ENCODE measurements around the gene ADGRF3. TPM values are rescaled to one million over a fixed set of nuclear protein-coding genes. Genes with fewer than 3 reads are reported as not detected.

ADGRF3 gene
- total RNA-seq, 1 experiment from 2014 or later = not detected

DNA sequence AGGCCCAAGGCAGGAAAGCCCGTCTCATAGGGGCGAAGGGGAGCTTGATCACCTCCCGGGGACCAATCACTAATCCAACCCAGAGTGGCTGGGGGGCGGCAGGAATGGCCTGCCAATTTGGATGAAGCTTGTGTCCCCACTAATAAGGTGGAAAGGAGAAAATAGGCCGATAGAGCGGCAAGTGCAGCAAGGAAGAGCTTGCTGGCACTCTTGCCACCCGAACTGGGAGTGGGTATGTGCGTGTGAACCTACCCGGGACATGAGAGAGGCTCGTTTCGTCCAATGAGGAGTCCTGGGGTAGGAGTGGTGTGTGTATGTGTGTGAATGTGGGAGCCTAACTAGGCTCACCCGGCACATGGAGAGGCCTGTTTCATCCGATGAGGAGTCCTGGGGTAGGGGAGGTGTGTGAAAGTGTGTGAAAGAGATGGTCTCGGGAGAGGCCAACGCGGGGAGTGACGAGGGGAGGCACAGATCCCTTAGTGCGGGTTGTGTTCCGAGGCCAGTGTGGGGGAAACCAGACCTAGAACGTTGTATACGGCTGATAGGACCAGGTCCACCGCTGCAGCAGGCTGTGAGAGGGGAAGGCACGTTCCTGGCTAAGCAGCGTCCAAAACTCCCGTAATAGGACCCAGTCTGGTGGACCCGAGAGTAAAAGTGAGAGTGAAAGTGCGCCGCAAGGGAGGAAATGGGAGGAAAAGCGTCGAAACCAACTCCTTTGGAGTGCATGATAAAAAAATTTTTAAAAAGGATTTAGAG is 47.8 kb downstream of the ADGRF3 start:
- DNase-seq (ENCODE audit: low read depth, low spot score) = no peak

More for the DNA sequence above, 47.8 kb downstream of the ADGRF3 start:
- ChIA-PET RAD21 (ENCODE audit: low non-redundant PET in 1 of 2, low total read pairs in 2 of 2, uncharacterized antibody in 2 of 2, unreplicated experiment in 2 of 2) (no interaction called here), CTCF (no interaction called here), POLR2A (no interaction called here)
- no peaks in the 10 kb centered on the region for H3K9me2 ChIP-seq (ENCODE audit: insufficient read depth)
- no peak overlapping the region for H3K9ac ChIP-seq (ENCODE audit: low read length)
- peaks cover 5 to 15% of the 10 kb centered on the region in 2 experiments; a peak in 2 of 4 replicates for H3K4me1 ChIP-seq (ENCODE audit: control insufficient read depth in 1 of 2, insufficient read depth in 2 of 2, low read length in 2 of 2)
- no peak overlapping the region for H3K4me3 ChIP-seq (replicated peaks in 1 of 2; ENCODE audit: low read depth in 1 of 2, low read length in 2 of 2)
- ATAC-seq = no peak
- H3K27me3 ChIP-seq (ENCODE audit: insufficient read depth, low read length) = no peaks in the 10 kb centered on the region
- H3K4me2 ChIP-seq (ENCODE audit: low read length) = peak overlapping the region; percentile 30; the same call in 1 of the 2 replicates
- H3K9me3 ChIP-seq (ENCODE audit: control insufficient read depth in 1 of 2, insufficient read depth in 1 of 2, low read depth in 1 of 2, low read length in 2 of 2) = no peaks in the 10 kb centered on the region
- TF ChIP-seq ZFX (IDR thresholded peaks at IDR 0.05) (no peak), ATF3 (IDR thresholded peaks at IDR 0.05) (no peak), CBX3 (IDR thresholded peaks at IDR 0.05; ENCODE audit: low read depth) (no peak), ZBTB33 (IDR thresholded peaks at IDR 0.05; ENCODE audit: extremely low read depth, insufficient replicate concordance, low read length) (no peak), EZH2 (IDR thresholded peaks at IDR 0.05) (no peak), EZH2phosphoT487 (IDR thresholded peaks at IDR 0.05; ENCODE audit: borderline replicate concordance) (no peak)
- no peak overlapping the region for H2AFZ ChIP-seq (ENCODE audit: low read depth, low read length, poor library complexity, severe bottlenecking)
- BruUV-seq (replicated peaks) = no TSS peak
- no peaks in the 10 kb centered on the region for H3K79me2 ChIP-seq (ENCODE audit: insufficient read depth, low read length)
- H3K36me3 ChIP-seq (ENCODE audit: control insufficient read depth in 1 of 2, insufficient read depth in 2 of 2, low read length in 2 of 2) = no peaks in the 10 kb centered on the region
- H3K27ac ChIP-seq (ENCODE audit: low read depth, low read length) = no peak overlapping the region
- intact Hi-C loops (cut with micrococcal nuclease) = no loop called here
- H4K20me1 ChIP-seq (ENCODE audit: insufficient read depth) = no peaks in the 10 kb centered on the region
